Lung (tissue), 12 donors: ENCODE measurements around the gene ARHGAP9. TPM values are rescaled to one million over a fixed set of nuclear protein-coding genes. Genes with fewer than 3 reads are reported as not detected.
A peak's percentile ranks its signal among the peaks of the same experiment; 100 is the strongest.

Source experiments
- ATAC-seq: fragments of 200-7000 bp; cut with Tn5 transposase; one replicate; pipeline ENCODE4 v1.9.1; 2020; ENCODE audit warnings: moderate number of reproducible peaks; ENCODE audit not compliant: insufficient read depth, low FRiP score
- DNase-seq, 3 donors: peaks; one replicate each; pipeline ENCODE4 v3.0.0-alpha.2; 2013 to 2017
- H3K27ac ChIP-seq, 2 donors: one replicate each; pipeline ENCODE4 v1.5.1; 2013; ENCODE audit warnings: mild to moderate bottlenecking in 2 of 2, moderate library complexity in 2 of 2, control low read depth in 1 of 2, inconsistent platforms in 1 of 2, low read depth in 1 of 2, low read length in 1 of 2
- H3K27me3 ChIP-seq, 3 donors: one replicate each; pipeline ENCODE4 v1.5.1; 2013; ENCODE audit warnings: low read length in 2 of 3; ENCODE audit not compliant: control insufficient read depth in 3 of 3, insufficient read depth in 3 of 3
- H3K36me3 ChIP-seq, 4 donors: one replicate each; pipeline ENCODE4 v1.5.1; 2013; ENCODE audit warnings: low read length in 4 of 4, mild to moderate bottlenecking in 1 of 4, moderate library complexity in 1 of 4; ENCODE audit not compliant: control insufficient read depth in 4 of 4, insufficient read depth in 4 of 4
- H3K4me1 ChIP-seq, 5 donors: one replicate each; pipeline ENCODE4 v1.5.1; 2013; ENCODE audit warnings: low read length in 5 of 5, mild to moderate bottlenecking in 2 of 5, moderate library complexity in 1 of 5; ENCODE audit not compliant: control insufficient read depth in 5 of 5, insufficient read depth in 5 of 5
- H3K4me3 ChIP-seq: one replicate; pipeline ENCODE4 v1.5.1; 2013; ENCODE audit warnings: mild to moderate bottlenecking, control low read depth, moderate library complexity
- H3K9ac ChIP-seq, 2 donors: one replicate each; pipeline ENCODE4 v1.5.1; 2013; ENCODE audit warnings: low read length in 2 of 2, control low read depth in 1 of 2; ENCODE audit not compliant: insufficient read depth in 1 of 2
- H3K9me3 ChIP-seq, 4 donors: one replicate each; pipeline ENCODE4 v1.5.1; 2013; ENCODE audit warnings: low read length in 3 of 4, mild to moderate bottlenecking in 1 of 4, moderate library complexity in 1 of 4; ENCODE audit not compliant: control insufficient read depth in 4 of 4, insufficient read depth in 3 of 4
- WGBS, 2 donors: extraction: QIAGEN DNeasy Blood & Tissue Kit; methylation state at CpG; one replicate each; pipeline ENCODE4 v1.1.7; 2013; 5-methylcytosine and 5-hydroxymethylcytosine counted together
- polyA plus RNA-seq, 2 donors: library from polyadenylated mRNA; stranded (reverse); fragments of 200-250 nt; gene quantifications; one replicate each; pipeline ENCODE4 v1.2.1, GENCODE V29; 2013
- total RNA-seq, 2 donors: library from RNA; depleted of rRNA in 1 of 2; stranded (reverse); fragments of >200 nt in 1 of 2; gene quantifications; one replicate each; pipeline ENCODE4 v1.2.1, GENCODE V29; 2014 to 2021
- TF ChIP-seq, protein P1 (sequence below): IDR thresholded peaks from 2 replicates; pipeline ENCODE4 v1.5.1; 2012; ENCODE audit warnings: mild to moderate bottlenecking; ENCODE audit errors: control extremely low read depth, extremely low read depth
- donor health status: control.
- donor health status: control.
- donor health status: Bipolar disorder and iron deficiency.
- donor health status: healthy.
- donor health status: DM: yes; HTN: yes; CAD: no.

ARHGAP9 gene
- total and polyA plus RNA-seq, 4 donors = 14.7 to 62.1 (median 33.1) TPM

DNA sequence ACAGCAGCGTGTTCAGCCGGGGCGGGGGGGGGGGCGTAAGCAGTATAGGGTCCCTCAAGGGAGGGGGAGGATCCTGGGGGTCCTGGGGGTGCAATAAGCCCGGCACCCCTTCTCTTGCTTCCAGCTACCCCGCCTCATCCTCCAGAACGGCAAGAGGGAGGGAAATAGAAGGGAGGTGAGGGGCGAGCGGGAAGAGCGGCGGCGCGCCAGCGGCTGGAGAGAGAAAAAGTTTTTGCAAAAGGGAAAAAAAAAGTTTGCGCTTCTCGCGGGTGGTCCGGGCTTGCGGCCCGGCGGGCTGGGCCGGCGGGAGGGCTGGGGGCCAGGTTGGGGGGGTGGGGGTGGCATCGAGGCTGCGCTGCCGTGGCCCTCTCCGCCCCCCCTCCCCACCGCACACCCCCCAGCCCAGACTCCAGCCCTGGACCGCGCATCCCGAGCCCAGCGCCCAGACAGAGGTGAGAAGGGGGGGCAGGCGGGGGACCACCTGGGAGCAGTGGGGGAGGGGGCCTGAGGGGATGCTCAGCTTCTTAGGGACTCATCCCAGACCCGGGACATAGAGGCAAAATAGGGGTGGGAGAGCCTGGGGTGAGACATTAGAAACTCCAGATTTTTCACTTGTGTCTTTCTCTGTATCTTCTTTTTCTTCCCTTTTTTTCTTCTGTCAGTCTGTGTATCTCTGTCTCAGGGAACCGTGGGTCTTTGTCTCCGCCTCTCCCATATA is 19.8 kb downstream of the ARHGAP9 start, which contains the start of gene GLI1:
TSS of gene GLI1 (plus strand) at position 36 of the 718 bp plus-strand sequence. CDS start 3,907 bp downstream, outside the sequence.
- 1% methylated on average over 27 to 35 of the region's 36 CpGs for WGBS, 2 donors
- H3K4me3 ChIP-seq = peak within 1 kb of the TSS; percentile 65
- peaks cover 0 to 13% (median 5%) of the 10 kb centered on the region in 4 donors for H3K36me3 ChIP-seq
- H3K9ac ChIP-seq = peak within 1 kb of the TSS; percentile 50 to 93
- H3K27ac ChIP-seq = peak within 1 kb of the TSS in 1 of 2 donors; percentile 68
- peaks cover 0 to 15% (median 6%) of the 10 kb centered on the region in 5 donors for H3K4me1 ChIP-seq
- TF ChIP-seq, protein P1, sequence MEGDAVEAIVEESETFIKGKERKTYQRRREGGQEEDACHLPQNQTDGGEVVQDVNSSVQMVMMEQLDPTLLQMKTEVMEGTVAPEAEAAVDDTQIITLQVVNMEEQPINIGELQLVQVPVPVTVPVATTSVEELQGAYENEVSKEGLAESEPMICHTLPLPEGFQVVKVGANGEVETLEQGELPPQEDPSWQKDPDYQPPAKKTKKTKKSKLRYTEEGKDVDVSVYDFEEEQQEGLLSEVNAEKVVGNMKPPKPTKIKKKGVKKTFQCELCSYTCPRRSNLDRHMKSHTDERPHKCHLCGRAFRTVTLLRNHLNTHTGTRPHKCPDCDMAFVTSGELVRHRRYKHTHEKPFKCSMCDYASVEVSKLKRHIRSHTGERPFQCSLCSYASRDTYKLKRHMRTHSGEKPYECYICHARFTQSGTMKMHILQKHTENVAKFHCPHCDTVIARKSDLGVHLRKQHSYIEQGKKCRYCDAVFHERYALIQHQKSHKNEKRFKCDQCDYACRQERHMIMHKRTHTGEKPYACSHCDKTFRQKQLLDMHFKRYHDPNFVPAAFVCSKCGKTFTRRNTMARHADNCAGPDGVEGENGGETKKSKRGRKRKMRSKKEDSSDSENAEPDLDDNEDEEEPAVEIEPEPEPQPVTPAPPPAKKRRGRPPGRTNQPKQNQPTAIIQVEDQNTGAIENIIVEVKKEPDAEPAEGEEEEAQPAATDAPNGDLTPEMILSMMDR = no peak
- no peaks in the 10 kb centered on the region for H3K9me3 ChIP-seq
- no peak for ATAC-seq
- H3K27me3 ChIP-seq = peaks cover 0 to 10% (median 0%) of the 10 kb centered on the region in 3 donors
- DNase-seq = peak in 2 of 3 donors; percentile 88 to 93

DNA sequence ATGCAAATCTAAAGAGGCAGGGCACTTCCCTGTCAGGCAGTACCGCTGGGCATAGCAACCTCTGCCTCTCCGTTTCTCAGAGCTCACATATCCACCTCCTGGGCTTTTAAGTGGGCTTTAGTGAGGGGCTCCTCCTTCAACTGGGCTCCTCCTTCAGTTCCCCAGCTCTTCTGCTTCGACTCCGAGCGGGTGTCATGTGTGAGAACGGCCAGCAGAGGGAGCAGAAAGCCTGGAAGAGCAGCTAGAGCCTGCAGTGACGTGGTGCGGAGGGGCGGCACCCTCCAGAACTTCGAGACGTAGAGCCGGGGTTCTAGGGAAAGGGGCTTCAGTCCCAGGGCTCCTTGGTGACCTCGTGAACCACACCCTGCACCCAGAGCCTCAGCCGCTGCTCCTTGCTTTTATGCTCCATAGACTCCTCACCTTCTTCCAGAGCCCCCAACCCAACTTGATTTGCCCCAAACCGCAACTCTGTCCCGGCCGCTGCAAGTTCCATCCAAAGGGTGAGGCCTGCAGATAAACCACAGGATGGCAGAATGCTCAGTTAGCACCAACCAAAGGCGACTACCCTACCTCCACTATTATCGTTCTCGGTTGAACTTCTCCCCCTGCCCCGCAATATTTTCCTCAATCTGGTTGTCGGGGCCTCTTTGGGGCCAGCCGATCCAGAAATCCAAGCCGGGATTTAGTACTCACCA is 20.5 kb downstream of the ARHGAP9 start:
- DNase-seq (peak; percentile 98), ATAC-seq (peak; percentile 85)
- Histone ChIP-seq H3K9ac (peak overlapping the region; percentile 50 to 93), H3K27me3 (peaks cover 0 to 10% (median 0%) of the 10 kb centered on the region in 3 donors), H3K27ac (peak overlapping the region in 1 of 2 donors; percentile 68), H3K36me3 (peaks cover 0 to 6% (median 3%) of the 10 kb centered on the region in 4 donors), H3K9me3 (no peaks in the 10 kb centered on the region), H3K4me1 (peaks cover 0 to 15% (median 6%) of the 10 kb centered on the region in 5 donors), H3K4me3 (peak overlapping the region; percentile 65)
- 0% methylated on average over 24 of the region's 24 CpGs for WGBS, 2 donors
- TF ChIP-seq, protein P1 = peak; percentile 95

DNA sequence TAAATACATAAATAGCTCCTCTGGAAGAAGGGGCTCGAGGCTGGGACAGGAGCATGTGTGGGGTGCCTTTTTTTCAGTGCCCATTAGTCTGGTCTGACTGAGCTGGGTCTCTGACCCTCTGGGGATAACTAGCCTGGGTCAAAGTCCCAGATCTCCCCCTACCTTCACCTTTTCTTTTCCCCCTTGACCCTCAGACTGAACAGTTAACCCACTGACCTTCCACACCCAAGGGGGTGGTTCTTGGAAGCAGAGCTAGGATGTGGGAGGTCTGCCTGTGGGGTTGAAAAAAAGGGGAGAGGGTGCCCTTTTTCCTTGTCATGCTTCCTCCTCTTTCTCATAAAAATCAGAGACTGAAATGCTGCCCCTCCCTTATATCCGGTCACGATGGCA is 21.0 kb downstream of the ARHGAP9 start:
- WGBS, 2 donors = 25 to 30% methylated on average over 3 of the region's 3 CpGs
- H3K4me3 ChIP-seq = no peak overlapping the region
- no peak for DNase-seq
- TF ChIP-seq, protein P1 = no peak
- ATAC-seq = no peak
- H3K4me1 ChIP-seq = peaks cover 0 to 15% (median 6%) of the 10 kb centered on the region in 5 donors
- H3K36me3 ChIP-seq = peaks cover 0 to 6% (median 2%) of the 10 kb centered on the region in 4 donors
- H3K27me3 ChIP-seq = peaks cover 0 to 10% (median 0%) of the 10 kb centered on the region in 3 donors
- H3K9ac ChIP-seq = peak overlapping the region in 1 of 2 donors; percentile 93
- peak overlapping the region in 1 of 2 donors; percentile 68 for H3K27ac ChIP-seq
- H3K9me3 ChIP-seq = no peaks in the 10 kb centered on the region
